NCI-H2029 treated with DMSO at 0.1 percent for 48 hours (cell line): ENCODE data around the gene RNASE4.
"Not testable (repeated sequence)": the region's sequence is repeated elsewhere in the genome, so short reads cannot be mapped to it uniquely, and the experiment has no call there.

Source experiments
- DNase-seq: peaks from one replicate; lab custom pipeline; 2025; lab: John Stamatoyannopoulos, UW

The RNASE4 gene, protein sequence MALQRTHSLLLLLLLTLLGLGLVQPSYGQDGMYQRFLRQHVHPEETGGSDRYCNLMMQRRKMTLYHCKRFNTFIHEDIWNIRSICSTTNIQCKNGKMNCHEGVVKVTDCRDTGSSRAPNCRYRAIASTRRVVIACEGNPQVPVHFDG

DNA sequence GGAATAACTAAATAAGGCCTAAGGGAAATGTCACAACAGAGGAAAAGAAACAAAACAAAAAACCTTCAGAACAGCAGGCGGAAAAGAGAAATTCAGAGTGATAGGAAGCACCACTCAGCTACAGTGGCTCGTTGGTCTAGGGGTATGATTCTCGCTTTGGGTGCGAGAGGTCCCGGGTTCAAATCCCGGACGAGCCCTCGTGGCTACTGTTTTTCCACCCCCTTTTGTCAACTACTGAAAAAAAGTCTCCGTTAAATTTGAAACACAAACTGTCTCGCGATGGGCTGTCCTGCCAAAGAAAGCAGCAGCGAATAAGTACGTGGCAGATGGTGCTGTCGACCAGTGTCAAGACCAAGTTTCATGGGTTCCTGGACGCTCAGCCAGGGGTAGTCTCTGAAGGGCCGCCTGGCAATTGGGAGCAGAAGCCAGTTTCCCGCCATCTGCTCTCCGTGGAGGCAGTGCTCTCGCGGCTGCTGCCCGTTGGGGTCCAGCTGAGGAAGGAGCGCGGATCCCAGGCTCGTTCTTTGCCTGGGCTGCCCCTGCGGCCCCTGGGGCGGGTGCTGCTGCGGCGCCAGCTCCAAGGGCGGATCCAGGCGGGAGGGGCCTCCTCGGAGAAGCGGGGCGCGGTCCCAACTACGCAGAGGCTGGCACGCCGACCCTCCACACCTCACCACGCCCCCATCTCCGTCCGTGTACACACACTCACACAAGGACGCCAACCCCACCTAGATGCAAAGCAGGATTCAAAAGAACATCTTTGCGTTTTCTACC is at the start of gene RNASE4:
TSS of gene RNASE4 (plus strand) at position 670 of the 771 bp plus-strand sequence. CDS start 14,812 bp downstream, outside the sequence.
- peak; percentile 32 for DNase-seq

DNA sequence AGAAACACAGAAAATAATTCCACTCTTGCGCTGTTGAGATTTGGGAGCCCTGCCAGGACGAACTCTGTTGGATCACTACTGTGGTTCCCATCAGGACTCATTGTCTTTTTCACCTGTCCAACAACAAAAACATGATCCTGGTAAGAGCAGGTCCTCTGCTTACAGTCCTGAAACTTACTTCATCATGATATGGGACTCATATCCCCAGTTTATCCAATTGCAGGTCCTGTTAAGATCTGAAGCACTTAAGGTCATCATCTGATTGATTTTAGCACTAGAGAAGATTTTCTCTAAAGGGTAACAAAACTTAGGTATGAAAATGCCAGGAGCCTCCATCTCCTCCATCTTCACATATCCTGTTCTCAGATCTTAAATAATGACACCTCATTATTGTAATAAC is 42.8 kb upstream of the RNASE4 start, which contains the start of gene OR6S1:
TSS of gene OR6S1 (minus strand) at position 101 of the 400 bp plus-strand sequence. CDS start at position 101, 0 bp downstream.
- no peak for DNase-seq

DNA sequence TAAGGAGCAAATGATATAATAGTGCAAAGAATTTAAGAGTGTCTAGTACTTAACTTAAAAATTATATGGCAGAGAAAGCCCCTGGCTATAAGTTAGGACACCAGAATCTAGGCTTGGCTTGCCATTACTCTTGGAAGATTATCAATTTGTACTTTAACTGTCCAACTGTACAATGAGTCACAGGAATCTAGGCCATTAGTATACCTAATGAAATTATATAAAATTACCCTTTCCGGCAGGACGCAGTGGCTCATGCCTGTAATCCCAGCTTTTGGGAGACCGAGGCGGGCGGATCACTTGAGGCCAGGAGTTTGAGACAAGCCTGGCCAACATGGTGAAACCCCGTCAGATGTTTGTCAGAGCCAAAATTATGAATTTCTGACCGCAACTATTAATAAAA is 42.2 kb upstream of the RNASE4 start:
- DNase-seq: no peak

DNA sequence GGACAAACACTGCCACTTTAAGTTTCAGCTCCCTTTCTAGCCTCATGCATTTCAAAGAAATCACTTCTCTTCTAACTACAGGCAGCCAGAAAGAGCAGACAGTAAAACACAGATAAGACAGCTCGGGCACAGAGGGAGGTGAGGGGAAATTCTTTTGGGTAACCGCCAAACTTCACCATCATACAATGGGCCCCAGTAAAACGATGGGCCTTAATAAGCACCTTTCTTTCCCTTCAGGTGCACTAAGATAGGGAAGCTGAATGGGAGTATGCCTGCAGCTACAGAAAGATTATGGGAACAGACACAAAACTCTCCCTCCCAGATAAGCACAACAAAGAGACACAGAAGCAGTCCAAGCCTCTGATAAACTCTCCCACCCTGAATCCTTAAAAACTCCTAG is 41.6 kb upstream of the RNASE4 start:
- not testable (repeated sequence) for DNase-seq

DNA sequence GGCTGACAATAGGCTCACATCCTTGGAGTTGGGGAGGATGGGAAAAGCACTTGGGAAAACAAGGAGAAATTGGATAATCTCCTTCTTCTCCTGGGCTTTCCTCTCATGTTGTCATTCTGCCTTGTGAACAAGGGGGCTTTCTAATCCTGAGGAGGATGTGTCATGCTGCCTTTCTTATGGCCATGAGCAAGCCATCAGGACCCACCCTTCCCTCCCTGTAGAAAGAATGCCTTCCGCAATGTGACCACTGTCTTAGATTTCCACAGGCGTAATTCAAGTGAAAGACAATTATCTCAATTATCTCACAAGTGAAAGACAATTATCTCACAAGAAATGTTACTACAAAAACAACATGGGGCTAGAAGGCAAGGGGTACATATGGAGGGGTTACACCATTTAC is 39.8 kb upstream of the RNASE4 start:
- no peak for DNase-seq

DNA sequence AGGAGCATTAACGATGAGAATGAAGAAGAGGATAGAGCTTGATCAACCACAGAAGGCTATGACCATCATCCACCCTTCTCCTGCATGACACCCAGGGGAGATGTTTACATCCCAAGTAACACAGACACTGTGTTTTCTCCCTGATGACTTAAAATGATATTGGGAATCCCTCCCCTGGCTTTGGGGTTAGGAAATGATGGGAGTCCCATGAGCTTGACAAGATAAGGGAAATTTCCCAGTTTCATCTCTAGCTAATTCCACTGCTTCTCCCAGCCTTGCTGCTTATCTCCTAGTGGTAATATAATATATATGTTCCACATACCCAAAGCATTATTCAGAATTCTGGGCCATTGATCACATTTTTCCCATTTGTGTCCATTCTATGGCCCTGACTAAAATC is 38.9 kb upstream of the RNASE4 start:
- no peak for DNase-seq

DNA sequence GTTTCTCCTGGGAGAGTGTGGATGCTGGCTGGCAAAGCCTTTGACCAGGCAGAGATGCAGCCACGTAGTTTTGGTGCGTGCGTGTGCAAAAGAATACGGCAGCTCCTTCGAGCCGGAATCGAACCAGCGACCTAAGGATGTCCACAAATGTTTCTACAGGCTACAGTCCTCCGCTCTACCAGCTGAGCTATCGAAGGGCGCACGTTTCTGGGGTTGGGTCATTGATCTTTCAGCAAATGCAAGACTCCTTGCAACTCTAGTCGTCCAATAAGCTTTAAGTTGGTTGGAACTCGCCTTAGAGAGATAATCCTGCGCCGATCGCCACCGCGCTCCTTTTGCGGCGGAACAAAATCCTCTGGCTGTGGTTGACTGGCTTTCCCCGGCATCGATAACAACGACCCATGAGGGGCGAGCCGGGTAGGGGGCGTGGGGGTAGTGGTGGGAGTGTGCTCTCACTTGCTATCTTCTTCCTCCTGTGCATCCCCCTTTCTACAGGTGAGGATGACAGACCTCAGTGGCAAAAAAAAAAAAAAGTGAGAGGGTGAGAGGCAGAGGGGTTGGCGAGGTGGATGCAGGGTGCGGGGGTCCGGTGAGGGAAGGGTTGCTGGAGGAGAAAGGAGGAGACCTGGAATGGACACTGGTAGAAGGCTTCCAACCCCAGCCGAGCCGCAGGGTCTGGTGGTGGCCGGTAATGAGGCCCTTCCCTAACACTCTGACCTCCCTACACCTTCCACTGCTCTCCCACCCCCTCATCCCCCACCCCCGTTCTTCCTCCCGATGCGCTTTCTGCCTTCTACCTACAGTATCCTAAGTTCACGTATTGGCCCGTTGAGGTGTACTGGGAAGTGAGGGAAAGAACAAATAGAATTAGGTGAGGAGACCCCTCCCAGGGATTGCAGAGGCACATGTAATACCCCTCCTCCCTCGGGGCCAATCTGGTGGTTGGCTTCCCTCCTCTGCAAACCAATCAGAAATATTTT is 31.1 kb upstream of the RNASE4 start:
- DNase-seq: no peak

DNA sequence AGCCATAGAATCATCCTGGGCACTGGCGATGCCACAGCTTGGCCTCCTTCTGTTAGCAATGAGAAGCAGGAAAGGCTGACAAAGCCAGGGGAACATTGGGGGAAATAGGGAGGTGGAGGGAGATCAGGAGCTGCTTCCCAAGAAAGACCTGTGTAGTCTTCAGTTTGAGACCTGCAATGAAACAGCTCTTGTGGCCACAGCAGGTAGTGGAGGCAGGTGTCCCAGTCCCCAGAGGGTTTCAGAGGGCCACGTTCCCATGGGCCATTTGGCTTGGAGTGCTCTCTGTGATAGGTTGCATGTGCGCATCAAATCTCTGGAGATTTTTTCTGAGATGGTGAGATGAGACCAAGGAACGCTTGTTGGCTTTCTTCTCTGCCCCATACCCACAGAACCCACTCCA is 28.5 kb upstream of the RNASE4 start:
- DNase-seq: no peak

DNA sequence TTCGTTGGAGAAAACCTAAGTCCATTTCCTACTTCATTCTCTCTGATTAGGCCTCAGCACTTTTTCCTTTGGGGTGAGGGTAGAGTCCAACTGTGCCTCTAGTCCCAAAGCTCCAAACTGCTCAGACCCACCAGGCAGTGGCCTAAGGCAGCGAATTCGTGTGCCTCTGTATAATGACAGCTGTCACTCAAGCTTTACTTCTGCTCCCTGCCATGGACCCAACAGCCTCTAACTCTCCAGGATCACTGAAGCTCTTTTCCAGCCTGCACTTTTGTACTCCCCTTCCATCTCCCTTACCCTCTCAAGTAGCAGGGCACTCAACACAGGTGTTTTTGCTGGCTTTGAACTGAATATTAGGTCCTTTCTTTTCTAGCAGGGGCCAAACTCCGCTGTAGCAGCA is 28.1 kb upstream of the RNASE4 start:
- no peak for DNase-seq

DNA sequence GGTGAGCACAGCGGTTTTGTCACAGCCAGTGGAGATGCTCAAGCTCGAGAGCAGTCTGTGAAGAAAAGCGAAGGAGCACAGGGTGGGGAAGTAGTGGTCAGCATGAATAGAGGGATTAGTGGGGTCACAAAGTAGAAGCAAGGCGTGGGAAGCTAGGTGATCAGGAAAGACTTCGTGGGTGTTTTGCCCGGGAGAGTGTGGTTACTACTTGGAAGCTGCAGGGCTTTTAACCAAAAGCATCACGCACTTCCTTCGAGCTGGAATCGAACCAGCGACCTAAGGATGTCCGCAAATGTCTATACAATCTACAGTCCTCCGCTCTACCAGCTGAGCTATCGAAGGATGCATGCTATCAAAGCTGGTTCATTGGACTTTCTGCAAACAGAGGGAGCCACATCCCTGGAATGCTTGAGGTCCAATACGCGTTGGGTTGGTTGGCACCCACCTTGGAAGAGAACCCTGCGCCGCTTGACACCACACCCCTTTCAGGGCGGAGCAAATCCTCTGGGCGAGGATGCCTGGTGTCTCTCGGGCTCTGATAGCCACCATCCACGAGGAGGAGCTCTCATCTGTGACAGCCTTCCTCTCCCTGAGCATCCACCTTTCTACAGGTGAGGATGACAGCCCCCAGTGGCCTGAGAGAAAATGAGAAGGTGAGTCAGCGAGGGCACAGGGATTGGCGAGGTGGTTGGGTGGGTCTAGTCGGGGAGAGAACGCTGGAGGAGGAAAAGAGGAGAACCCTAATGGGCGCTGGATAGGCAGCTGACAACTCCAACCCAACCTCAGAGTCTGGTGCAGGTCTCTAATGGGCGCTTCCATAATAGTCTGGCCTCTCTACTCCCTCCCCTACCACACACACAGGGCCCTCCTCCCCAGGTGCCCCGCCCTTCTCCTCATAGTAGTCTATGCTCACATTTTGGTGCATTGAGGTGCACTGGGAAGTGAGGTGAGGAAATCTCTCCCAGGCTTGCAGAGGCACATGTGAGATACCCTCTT is 26.8 kb upstream of the RNASE4 start:
- no peak for DNase-seq

DNA sequence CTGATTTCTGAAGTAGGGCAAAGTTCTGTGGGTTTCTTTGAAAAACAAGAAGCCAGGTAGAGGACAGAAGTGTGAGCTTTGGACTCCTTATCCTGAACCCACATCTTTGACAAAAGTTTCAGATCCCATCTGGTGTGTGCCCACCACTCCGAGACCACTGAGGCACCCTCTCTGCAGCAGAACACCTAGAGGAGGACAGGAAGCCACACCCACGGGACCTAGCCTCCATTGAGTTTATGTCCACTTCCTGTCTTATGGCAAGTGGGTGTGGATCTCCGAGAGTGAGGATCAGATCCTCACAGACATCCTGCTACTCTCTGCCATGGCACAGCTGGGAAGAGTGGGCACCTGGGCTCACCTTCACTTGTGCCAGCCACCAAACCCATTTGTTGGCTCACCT is 26.1 kb upstream of the RNASE4 start:
- DNase-seq: no peak

DNA sequence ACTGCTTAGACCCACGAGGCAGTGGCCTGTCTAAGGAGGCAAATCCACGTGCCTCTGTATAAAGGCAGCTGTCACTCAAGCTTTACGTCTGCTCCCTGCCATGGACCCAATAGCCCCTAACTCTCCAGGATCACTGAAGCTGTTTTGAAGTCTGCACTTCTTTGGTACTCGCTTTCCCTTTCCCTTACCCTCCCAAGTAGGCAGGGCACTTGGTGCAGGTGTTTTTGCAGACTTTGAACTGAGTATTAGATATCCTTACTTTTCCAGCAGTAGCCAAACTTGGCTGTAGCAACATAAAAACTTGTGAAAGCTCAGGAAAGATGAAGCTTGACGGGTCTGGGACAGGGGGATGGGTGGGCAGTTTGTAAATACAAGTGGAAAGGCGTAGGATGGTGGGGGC is 25.0 kb upstream of the RNASE4 start:
- no peak for DNase-seq

DNA sequence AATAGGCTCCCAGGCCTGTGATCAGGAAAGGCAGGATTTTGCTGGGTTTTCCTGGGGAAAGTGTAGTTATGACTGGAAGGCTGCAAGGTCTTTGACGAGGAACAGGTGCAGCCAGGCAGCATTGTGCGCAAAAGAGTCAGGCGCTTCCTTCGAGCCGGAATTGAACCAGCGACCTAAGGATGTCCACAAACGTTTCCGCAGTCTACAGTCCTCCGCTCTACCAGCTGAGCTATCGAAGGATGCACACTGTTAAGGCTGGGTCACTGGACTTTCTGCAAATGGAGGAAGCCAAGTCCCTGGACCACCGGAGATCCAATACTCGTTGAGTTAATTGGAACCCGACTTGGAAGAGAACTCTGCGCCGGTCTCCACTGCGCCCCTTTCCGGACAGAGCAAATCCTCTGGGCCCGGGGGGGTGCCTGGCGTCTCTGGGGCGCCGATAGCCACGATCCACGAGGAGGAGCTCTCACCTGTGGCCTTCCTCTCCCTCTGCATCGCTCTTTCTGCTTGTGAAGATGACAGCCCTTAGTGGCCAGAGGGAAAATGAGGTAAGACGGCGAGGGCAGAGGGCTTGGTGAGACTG is 24.5 kb upstream of the RNASE4 start:
- DNase-seq: no peak

DNA sequence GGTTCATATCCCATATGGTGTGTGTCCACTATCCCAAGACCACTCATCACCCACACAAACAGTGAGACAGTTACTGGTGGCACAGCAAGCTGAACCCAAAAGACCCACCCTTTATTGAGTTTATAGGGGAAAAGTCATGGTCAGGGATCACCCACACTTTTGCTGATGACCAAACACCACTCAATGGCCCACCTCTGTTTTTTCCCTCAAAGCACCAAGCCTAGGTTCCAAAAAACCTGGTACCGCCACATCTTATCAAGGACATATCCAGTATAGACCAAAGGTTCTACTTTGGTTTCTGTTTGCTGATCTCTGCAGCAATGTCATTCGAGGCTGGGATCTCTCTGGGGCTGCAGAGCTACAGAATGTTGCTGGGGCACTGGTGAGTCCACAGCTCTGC is 23.2 kb upstream of the RNASE4 start:
- no peak for DNase-seq

DNA sequence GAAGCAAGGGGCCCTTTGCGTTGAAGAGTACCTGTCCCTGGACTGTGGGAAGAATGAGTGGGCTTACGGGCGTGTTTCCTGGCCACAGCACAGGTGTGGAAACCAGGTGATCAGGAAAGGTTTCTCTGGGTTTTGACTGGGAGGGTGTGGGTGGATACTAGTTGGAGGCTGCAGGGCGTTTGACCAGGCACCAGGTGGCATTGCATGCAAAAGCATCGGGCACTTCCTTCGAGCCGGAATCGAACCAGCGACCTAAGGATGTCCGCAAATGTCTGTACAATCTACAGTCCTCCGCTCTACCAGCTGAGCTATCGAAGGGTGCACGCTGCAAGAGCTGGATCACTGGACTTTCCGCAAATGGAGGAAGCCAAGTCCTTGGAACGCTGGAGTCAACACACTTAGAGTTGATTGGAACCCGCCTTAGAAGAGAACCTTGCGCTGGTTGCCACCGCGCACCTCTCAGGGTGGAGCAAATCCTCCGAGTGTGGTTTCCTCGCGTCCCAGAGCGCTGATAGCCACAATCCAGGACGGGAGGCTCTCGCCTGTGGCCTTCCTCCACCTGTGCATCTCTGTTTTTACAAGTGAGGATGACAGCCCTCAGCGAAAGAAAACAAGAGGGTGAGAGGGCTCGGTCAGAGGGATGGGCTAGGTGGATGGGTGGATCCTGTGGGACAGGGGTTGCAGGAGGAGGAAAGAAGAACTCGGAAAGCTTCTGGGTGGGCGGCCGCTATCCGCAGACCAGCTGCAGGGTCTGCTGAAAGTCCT is 21.2 kb upstream of the RNASE4 start:
- DNase-seq: no peak

DNA sequence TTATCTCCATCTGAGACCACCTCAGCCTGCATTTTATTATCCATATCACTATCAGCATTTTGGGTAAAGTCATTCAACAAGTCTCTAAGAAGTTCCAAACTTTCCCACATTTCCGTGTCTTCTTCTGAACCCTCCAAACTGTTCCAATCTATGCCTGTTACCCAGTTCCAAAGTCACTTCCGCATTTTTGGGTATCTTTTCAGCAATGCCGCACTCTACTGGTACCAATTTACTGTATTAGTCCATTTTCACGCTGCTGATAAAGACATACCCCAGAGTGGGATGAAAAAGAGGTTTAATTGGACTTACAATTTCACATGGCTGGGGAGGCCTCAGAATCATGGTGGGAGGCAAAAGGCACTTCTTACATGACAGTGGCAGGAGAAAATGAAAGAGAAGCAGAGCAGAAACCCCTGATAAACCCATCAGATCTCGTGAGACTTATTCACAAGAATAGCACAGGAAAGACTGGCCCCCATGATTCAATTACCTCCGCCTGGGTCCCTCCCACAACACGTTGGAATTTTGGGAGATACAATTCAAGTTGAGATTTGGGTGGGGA is 17.9 kb upstream of the RNASE4 start:
- DNase-seq: not testable (repeated sequence)

DNA sequence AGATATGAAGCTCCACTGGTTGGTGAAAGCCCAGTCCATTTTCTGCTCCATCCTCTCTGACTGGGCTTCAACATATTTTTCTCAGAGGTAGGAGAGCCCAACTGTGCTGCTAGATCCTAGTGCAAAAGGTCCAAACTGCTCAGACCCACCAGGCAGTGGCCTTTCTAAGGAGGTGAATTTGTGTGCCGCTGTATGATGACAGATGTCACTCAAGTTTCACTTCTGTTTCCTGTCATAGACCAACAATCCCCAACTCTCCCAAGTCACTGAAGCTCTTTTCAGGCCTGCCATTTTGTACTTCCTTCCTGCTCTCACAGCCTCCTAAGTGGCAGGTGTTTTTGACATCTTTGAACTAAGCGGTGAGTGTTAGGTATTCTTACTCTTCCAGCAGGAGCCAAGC is 16.4 kb upstream of the RNASE4 start:
- no peak for DNase-seq

DNA sequence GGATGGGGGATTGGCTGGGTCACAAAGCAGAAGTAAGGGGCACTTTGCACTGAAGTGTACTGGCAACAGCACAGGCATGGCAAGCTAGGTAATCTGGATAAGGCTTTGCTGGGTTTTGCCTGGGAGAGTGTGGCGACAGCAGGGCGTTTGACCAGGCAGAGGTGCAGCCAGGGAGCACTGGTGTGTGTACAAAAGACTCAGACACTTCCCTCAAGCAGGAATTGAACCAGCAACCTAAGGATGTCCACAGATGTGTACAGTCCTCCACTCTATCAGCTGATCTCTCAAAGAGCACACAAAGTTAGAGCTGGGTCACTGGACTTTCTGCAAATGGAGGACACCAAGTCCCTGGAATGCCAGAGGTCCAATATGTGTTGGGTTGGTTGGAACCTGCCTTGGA is 15.4 kb upstream of the RNASE4 start:
- DNase-seq: no peak

DNA sequence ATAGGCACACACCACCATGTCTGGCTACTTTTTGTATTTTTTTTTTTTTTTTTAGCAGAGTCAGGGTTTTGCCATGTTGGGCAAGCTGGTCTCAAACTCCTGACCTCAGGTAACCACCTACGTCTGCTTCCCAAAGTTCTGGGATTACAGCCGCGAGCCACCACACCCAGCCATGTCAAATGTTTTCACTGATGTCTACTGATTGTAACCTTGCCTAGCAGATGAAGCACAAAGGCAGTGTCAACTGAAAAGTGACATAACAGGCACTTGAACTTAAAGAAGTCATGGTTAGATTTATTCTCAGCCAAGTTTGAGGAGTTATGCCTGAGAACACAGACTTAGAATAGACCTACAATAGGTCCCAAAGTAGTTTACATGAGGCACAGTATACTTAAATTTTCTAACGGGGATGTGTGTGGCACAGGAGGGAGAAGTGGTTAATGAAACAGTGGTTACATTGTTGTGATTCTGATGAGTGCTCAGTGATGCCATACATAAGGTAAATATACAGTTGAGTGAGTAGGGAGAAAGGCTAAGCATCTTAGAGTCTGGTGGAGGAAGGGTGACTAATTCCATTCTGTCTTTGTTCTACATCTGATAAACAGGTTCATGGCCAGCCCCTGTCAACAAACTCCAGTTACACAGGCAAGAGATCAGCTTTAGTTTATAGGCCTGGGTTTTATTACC is 12.6 kb upstream of the RNASE4 start:
- no peak for DNase-seq
